OCI-LY1 (cell line): ENCODE measurements around the gene ZCCHC7.

Experiments used
- CTCF ChIP-seq: fragments of 200-600 bp; sonication (generic), shearing (Covaris generic); IDR thresholded peaks from 2 replicates; pipeline ENCODE4 v1.5.1; 2017; ENCODE audit warnings: mild to moderate bottlenecking, antibody characterized with exemption, low read length, moderate library complexity, mixed read lengths
- EZH2 ChIP-seq: fragments of 200-600 bp; sonication (generic), shearing (Covaris generic); IDR thresholded peaks from 2 replicates; pipeline ENCODE4 v1.8.0; 2017; ENCODE audit warnings: borderline replicate concordance, mixed run types, mild to moderate bottlenecking, antibody characterized with exemption, low read length, moderate library complexity, mixed read lengths

- TF ChIP-seq CTCF (no peak), EZH2 (no peak)
Measured at GRCh38 chr9:37287317-37287716, 166.9 kb downstream of the ZCCHC7 start.
